Measurements from ENCODE around the gene HMOX2.

The HMOX2 gene

GRCh38 chr16:4511441-4512082, 35.4 kb downstream of the HMOX2 start:
- TF ChIP-seq CTCF (conservative IDR thresholded peaks at IDR 0.05), result peak; percentile 60
- no peak overlapping the region for H3K27ac ChIP-seq

DNA sequence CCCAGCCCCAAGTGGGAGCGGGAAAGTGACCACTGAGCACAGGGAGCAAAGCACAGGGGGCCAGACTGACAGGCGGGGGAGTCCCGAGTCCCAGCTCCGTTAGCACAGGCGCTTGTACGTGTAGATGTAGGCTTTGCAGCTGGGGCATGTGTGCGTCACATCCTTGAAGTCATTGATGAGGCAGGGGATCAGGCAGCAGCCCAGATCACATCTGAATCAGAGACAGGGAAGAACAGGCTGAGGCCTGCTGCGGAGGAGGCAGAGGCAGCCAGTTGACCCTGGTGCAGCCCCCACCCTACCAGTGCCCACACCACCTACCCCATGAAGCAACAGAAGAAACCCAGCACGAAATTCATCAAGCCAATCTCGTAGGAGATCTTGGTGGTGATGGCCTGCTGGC, 36.3 kb downstream of the HMOX2 start:
- no peak for TF ChIP-seq CTCF (conservative IDR thresholded peaks at IDR 0.05)
- H3K27ac ChIP-seq, result no peak overlapping the region

- H3K27ac ChIP-seq, result no peak overlapping the region
- no peak for TF ChIP-seq CTCF (conservative IDR thresholded peaks at IDR 0.05)
Observed at GRCh38 chr16:4513086-4513860, 37.1 kb downstream of the HMOX2 start.

GRCh38 chr16:4513881-4514280, 37.7 kb downstream of the HMOX2 start:
- no peak for TF ChIP-seq CTCF (conservative IDR thresholded peaks at IDR 0.05)
- no peak overlapping the region for H3K27ac ChIP-seq

DNA sequence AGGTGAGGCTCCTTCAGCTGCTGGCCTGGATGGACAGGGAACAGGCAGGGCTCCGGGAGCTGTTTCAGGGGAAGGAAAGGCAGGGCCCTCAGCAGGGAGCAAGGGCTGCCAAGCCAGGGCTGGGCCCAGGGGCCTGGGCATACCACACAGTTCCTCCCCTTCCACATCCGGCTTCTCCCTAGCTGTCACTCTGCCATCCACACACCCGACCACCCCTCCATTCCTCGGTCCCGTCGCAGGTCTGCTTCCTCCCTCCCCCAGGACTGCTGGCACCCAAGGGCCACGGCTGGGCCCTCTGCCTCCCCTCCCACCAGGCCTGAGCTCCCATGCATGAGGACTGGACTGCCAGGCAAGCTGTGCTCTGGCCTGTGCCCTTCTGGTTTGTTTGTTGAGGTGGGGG, 38.4 kb downstream of the HMOX2 start:
- H3K27ac ChIP-seq, result no peak overlapping the region
- no peak for TF ChIP-seq CTCF (conservative IDR thresholded peaks at IDR 0.05)

- no peak for TF ChIP-seq CTCF (conservative IDR thresholded peaks at IDR 0.05)
- no peak overlapping the region for H3K27ac ChIP-seq
Observed at GRCh38 chr16:4515611-4516233, 39.5 kb downstream of the HMOX2 start.

All from VCaP (cell line).